Colonic mucosa (tissue), 4 donors: Measurements from ENCODE around the gene FMN2. TPM values are rescaled to one million over a fixed set of nuclear protein-coding genes. Genes with fewer than 3 reads are reported as not detected.

Experiments
- DNase-seq: peaks from one replicate; pipeline ENCODE4 v3.0.0-alpha.2; 2020
- H3K27ac ChIP-seq: fragments of 200-600 bp; one replicate; pipeline ENCODE4 v1.8.0; 2021
- H3K27me3 ChIP-seq: fragments of 200-600 bp; one replicate; pipeline ENCODE4 v1.8.0; 2021
- H3K36me3 ChIP-seq: fragments of 200-600 bp; one replicate; pipeline ENCODE4 v1.8.0; 2021
- H3K4me1 ChIP-seq: fragments of 200-600 bp; one replicate; pipeline ENCODE4 v1.8.0; 2021; ENCODE audit warnings: mild to moderate bottlenecking
- H3K4me3 ChIP-seq: fragments of 200-600 bp; one replicate; pipeline ENCODE4 v1.8.0; 2021
- H3K9ac ChIP-seq, 2 donors: one replicate each; pipeline ENCODE4 v1.7.0; 2013; ENCODE audit warnings: control low read depth in 2 of 2, low read depth in 2 of 2, low read length in 2 of 2
- H3K9me3 ChIP-seq: fragments of 200-600 bp; one replicate; pipeline ENCODE4 v1.8.0; 2021
- CTCF ChIP-seq: fragments of 200-600 bp; IDR thresholded peaks from one replicate; pipeline ENCODE4 v1.8.0; 2022; ENCODE audit warnings: antibody characterized with exemption, mild to moderate bottlenecking
- intact Hi-C: fragments of 100-400 bp; cut with DNase I; formaldehyde crosslinking; loops from one replicate; pipeline ENCODE4 v1.14.1; 2022
- total RNA-seq, 2 donors: library from RNA; stranded (reverse); fragmentation: NEBNext Ultra II Directional in 1 of 2; extraction: Animal tissue kit (Norgen Biotek cat#: 25700) in 1 of 2; gene quantifications; one replicate each; pipeline ENCODE4 v1.2.1, GENCODE V29; 2021
- donor health status: healthy.
- donor health status: DM: no; HTN: no; CAD: no.
- donor health status: DM: no; HTN: no; CAD: no.

Gene FMN2
- total RNA-seq, 2 donors from 2014 or later: 0.62 to 3.0 TPM

- intact Hi-C loops: no loop called here
- Histone ChIP-seq H3K27ac (no peak overlapping the region), H3K9me3 (no peaks in the 10 kb centered on the region), H3K4me1 (no peaks in the 10 kb centered on the region), H3K9ac (no peak overlapping the region), H3K4me3 (no peak overlapping the region), H3K36me3 (no peaks in the 10 kb centered on the region), H3K27me3 (no peaks in the 10 kb centered on the region)
- no peak for DNase-seq
- TF ChIP-seq CTCF: no peak
Measured at GRCh38 chr1:240074908-240075307, 16.8 kb upstream of the FMN2 start.

- no peaks in the 10 kb centered on the region for H3K27me3 ChIP-seq
- H3K9ac ChIP-seq: no peak overlapping the region
- H3K36me3 ChIP-seq: no peaks in the 10 kb centered on the region
- no peak for DNase-seq
- no peaks in the 10 kb centered on the region for H3K9me3 ChIP-seq
- H3K4me1 ChIP-seq: no peaks in the 10 kb centered on the region
- intact Hi-C loops: no loop called here
- TF ChIP-seq CTCF: no peak
- H3K4me3 ChIP-seq: no peak overlapping the region
- no peak overlapping the region for H3K27ac ChIP-seq
Measured at GRCh38 chr1:240084337-240084736, 7.3 kb upstream of the FMN2 start.

- no peak for DNase-seq
- intact Hi-C loops: no loop called here
- Histone ChIP-seq H3K9ac (no peak overlapping the region), H3K4me3 (no peak overlapping the region), H3K9me3 (no peaks in the 10 kb centered on the region), H3K36me3 (no peaks in the 10 kb centered on the region), H3K27me3 (no peaks in the 10 kb centered on the region), H3K4me1 (no peaks in the 10 kb centered on the region), H3K27ac (no peak overlapping the region)
- TF ChIP-seq CTCF: no peak
Measured at GRCh38 chr1:240084749-240085148, 6.9 kb upstream of the FMN2 start.

GRCh38 chr1:240086726-240087125 lies 5.0 kb upstream of the FMN2 start:
- H3K9ac ChIP-seq: no peak overlapping the region
- no peaks in the 10 kb centered on the region for H3K9me3 ChIP-seq
- no peak overlapping the region for H3K27ac ChIP-seq
- no peak overlapping the region for H3K4me3 ChIP-seq
- TF ChIP-seq CTCF: no peak
- no peak for DNase-seq
- peaks cover 8% of the 10 kb centered on the region for H3K27me3 ChIP-seq
- intact Hi-C loops: no loop called here
- H3K36me3 ChIP-seq: no peaks in the 10 kb centered on the region
- no peaks in the 10 kb centered on the region for H3K4me1 ChIP-seq

- intact Hi-C loops: no loop called here
- Histone ChIP-seq H3K4me1 (no peaks in the 10 kb centered on the region), H3K4me3 (no peak overlapping the region)
Measured at GRCh38 chr1:240090014-240090413, 1.7 kb upstream of the FMN2 start.

More at GRCh38 chr1:240090014-240090413, 1.7 kb upstream of the FMN2 start:
- no peak overlapping the region for H3K9ac ChIP-seq
- peaks cover 29% of the 10 kb centered on the region for H3K27me3 ChIP-seq
- no peak overlapping the region for H3K27ac ChIP-seq
- H3K36me3 ChIP-seq: no peaks in the 10 kb centered on the region
- no peak for TF ChIP-seq CTCF
- H3K9me3 ChIP-seq: no peaks in the 10 kb centered on the region
- DNase-seq: no peak
